Chondrocyte (in vitro differentiated cells): ENCODE data around the gene SHF. TPM values are rescaled to one million over a fixed set of nuclear protein-coding genes. Genes with fewer than 3 reads are reported as not detected.

ENCODE experiments used
- DNase-seq: peaks from one replicate; pipeline ENCODE4 v3.0.0; 2021; ENCODE audit warnings: mixed read lengths, low spot score
- H3K27ac Mint-ChIP-seq: one replicate; pipeline ENCODE4 v1.8.0; 2021; ENCODE audit warnings: mild to moderate bottlenecking, moderate library complexity, mixed read lengths; ENCODE audit not compliant: unreplicated experiment
- H3K27me3 Mint-ChIP-seq: 2 replicates; pipeline ENCODE4 v1.8.0; 2021; ENCODE audit warnings: low read depth, mixed read lengths
- H3K36me3 Mint-ChIP-seq: 2 replicates; pipeline ENCODE4 v1.8.0; 2021; ENCODE audit warnings: low read depth, mixed read lengths
- H3K4me1 Mint-ChIP-seq: 2 replicates; pipeline ENCODE4 v1.8.0; 2021; ENCODE audit warnings: low read depth, mild to moderate bottlenecking, mixed read lengths
- H3K4me3 Mint-ChIP-seq: one replicate; pipeline ENCODE4 v1.8.0; 2021; ENCODE audit warnings: mild to moderate bottlenecking, moderate library complexity, mixed read lengths; ENCODE audit not compliant: unreplicated experiment
- H3K9me3 Mint-ChIP-seq: 2 replicates; pipeline ENCODE4 v1.8.0; 2021; ENCODE audit warnings: low read depth, mixed read lengths
- total RNA-seq: library from RNA; stranded (reverse); gene quantifications from 3 replicates; pipeline ENCODE4 v1.2.1, GENCODE V29; 2021
- TF ChIP-seq, protein P1 (sequence below): fragments of 200-600 bp; sonication (generic); IDR thresholded peaks from 2 replicates; pipeline ENCODE4 v1.5.0; 2021; ENCODE audit warnings: antibody characterized with exemption, mild to moderate bottlenecking, moderate library complexity

SHF gene
- total RNA-seq, 1 donor from 2014 or later: 4.9 TPM

DNA sequence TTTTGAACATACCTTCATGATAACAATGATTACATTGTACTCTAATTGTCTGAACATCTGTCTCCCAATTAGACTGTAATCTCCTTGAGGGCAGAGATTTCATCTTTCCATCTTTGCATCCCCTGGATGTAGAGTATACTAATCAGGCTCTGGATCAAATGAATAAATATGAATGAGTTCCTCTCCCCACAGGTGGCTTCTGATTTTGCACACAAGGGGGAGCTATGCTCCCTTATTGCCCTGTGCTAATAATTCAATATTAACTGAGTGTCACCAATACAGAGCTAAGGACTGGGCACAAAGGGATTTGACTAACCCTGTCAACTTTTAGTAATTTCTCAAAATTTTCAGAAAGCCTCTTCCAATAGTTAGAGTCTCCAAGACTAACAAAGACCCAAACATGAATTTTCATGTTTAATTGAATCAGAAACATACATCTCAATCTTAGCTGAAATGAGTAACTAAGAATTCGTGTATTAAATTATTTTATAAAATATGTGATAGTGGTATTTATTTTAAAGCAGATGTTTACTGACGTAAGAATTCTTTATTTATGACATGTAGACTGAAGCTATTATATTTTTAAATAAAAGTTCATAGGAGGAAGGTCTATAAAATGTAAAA lies 61.1 kb downstream of the SHF start:
- Mint-ChIP-seq H3K27me3 (peaks cover 61% of the 10 kb centered on the region), H3K4me1 (peaks cover 7% of the 10 kb centered on the region), H3K9me3 (no peaks in the 10 kb centered on the region), H3K4me3 (no peak overlapping the region), H3K27ac (no peak overlapping the region), H3K36me3 (no peaks in the 10 kb centered on the region)
- TF ChIP-seq, protein P1, sequence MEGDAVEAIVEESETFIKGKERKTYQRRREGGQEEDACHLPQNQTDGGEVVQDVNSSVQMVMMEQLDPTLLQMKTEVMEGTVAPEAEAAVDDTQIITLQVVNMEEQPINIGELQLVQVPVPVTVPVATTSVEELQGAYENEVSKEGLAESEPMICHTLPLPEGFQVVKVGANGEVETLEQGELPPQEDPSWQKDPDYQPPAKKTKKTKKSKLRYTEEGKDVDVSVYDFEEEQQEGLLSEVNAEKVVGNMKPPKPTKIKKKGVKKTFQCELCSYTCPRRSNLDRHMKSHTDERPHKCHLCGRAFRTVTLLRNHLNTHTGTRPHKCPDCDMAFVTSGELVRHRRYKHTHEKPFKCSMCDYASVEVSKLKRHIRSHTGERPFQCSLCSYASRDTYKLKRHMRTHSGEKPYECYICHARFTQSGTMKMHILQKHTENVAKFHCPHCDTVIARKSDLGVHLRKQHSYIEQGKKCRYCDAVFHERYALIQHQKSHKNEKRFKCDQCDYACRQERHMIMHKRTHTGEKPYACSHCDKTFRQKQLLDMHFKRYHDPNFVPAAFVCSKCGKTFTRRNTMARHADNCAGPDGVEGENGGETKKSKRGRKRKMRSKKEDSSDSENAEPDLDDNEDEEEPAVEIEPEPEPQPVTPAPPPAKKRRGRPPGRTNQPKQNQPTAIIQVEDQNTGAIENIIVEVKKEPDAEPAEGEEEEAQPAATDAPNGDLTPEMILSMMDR: peak; percentile 77
- no peak for DNase-seq

- TF ChIP-seq, protein P1: no peak
- no peak for DNase-seq
- H3K36me3 Mint-ChIP-seq: no peaks in the 10 kb centered on the region
- no peak overlapping the region for H3K27ac Mint-ChIP-seq
- no peak overlapping the region for H3K4me3 Mint-ChIP-seq
- H3K9me3 Mint-ChIP-seq: no peaks in the 10 kb centered on the region
- H3K4me1 Mint-ChIP-seq: peaks cover 7% of the 10 kb centered on the region
- H3K27me3 Mint-ChIP-seq: peaks cover 40% of the 10 kb centered on the region
Measured at GRCh38 chr15:45123397-45123796, 64.4 kb downstream of the SHF start.

DNA sequence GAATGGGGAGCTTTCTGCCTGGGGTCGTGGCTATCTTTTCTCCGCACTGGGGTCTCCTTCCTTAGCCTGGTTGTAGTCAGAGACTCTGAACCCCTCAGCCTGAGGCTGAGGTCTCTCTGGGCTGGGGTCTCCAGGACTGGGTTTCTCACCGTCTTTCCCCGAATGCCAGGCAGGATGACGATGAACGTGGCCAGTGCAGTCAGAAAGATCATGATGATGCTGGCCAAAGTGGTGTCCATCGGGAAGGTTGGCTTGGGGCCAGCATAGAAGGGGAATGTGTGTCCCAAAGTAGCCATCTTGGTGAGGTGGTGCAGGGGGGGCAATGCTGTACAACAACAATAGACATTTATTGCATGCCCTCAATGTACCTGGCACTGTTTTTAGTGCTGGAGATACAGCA lies 65.0 kb downstream of the SHF start:
- no peaks in the 10 kb centered on the region for H3K9me3 Mint-ChIP-seq
- TF ChIP-seq, protein P1: no peak
- H3K4me3 Mint-ChIP-seq: no peak overlapping the region
- no peak overlapping the region for H3K27ac Mint-ChIP-seq
- H3K4me1 Mint-ChIP-seq: peaks cover 14% of the 10 kb centered on the region
- DNase-seq: no peak
- peaks cover 33% of the 10 kb centered on the region for H3K27me3 Mint-ChIP-seq
- no peaks in the 10 kb centered on the region for H3K36me3 Mint-ChIP-seq

DNA sequence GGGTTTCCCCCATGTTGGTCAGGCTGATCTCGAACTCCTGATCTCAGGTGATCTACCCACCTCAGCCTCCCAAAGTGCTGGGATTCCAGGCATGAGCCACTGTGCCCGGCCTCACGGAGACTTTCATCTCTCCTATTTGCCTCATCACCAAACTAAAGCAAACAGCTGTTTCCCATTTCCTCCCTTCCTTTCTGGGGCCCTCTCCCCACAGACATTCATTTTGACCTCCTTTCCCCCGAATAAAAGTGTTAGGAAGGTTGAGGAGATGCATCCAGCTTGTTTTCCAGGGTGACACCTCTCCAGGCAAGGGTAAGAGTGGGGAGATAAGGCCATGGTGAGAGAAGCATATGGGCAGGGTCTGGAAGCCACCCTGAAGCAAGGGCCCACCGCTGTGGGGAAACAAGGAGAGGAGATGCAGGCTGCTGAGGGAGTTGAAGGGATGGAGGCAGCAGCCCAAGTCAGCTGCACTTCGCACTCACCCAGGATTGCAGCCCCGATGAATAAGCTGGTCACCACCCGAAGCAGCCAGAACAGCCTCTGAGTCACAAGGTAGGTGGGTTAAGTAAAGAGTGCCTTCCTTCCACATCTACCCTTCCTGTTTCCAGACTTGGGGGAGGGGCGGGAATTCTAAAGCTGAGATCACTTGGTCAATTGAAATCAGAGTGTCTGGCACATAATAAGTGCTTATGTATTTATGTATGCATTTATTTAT lies 65.9 kb downstream of the SHF start:
- Mint-ChIP-seq H3K27ac (peak overlapping the region; percentile 54), H3K9me3 (no peaks in the 10 kb centered on the region), H3K4me3 (no peak overlapping the region), H3K27me3 (peaks cover 29% of the 10 kb centered on the region), H3K36me3 (no peaks in the 10 kb centered on the region), H3K4me1 (peaks cover 15% of the 10 kb centered on the region)
- no peak for DNase-seq
- TF ChIP-seq, protein P1: no peak

- no peak for DNase-seq
- Mint-ChIP-seq H3K27me3 (peaks cover 23% of the 10 kb centered on the region), H3K4me1 (peaks cover 15% of the 10 kb centered on the region), H3K36me3 (no peaks in the 10 kb centered on the region), H3K9me3 (no peaks in the 10 kb centered on the region), H3K27ac (no peak overlapping the region), H3K4me3 (no peak overlapping the region)
- TF ChIP-seq, protein P1: no peak
Measured at GRCh38 chr15:45121020-45121419, 66.7 kb downstream of the SHF start.
